ENCODE measurements around the gene TOP3A. TPM values are rescaled to one million over a fixed set of nuclear protein-coding genes. Genes with fewer than 3 reads are reported as not detected.
"Not testable (repeated sequence)": the region's sequence is repeated elsewhere in the genome, so short reads cannot be mapped to it uniquely, and the experiment has no call there.

The TOP3A gene, protein sequence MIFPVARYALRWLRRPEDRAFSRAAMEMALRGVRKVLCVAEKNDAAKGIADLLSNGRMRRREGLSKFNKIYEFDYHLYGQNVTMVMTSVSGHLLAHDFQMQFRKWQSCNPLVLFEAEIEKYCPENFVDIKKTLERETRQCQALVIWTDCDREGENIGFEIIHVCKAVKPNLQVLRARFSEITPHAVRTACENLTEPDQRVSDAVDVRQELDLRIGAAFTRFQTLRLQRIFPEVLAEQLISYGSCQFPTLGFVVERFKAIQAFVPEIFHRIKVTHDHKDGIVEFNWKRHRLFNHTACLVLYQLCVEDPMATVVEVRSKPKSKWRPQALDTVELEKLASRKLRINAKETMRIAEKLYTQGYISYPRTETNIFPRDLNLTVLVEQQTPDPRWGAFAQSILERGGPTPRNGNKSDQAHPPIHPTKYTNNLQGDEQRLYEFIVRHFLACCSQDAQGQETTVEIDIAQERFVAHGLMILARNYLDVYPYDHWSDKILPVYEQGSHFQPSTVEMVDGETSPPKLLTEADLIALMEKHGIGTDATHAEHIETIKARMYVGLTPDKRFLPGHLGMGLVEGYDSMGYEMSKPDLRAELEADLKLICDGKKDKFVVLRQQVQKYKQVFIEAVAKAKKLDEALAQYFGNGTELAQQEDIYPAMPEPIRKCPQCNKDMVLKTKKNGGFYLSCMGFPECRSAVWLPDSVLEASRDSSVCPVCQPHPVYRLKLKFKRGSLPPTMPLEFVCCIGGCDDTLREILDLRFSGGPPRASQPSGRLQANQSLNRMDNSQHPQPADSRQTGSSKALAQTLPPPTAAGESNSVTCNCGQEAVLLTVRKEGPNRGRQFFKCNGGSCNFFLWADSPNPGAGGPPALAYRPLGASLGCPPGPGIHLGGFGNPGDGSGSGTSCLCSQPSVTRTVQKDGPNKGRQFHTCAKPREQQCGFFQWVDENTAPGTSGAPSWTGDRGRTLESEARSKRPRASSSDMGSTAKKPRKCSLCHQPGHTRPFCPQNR
- polyA plus RNA-seq (ENCODE audit: insufficient read length in 3 of 3) = 10 to 100 TPM; 42.9 to 58.2 (median 53.7) TPM
- long read RNA-seq, donor 1, full-length matches to known transcripts = 1 of 1 reads
- long read RNA-seq, donor 1, partial matches to known transcripts = 0 of 1 reads
- long read RNA-seq, donor 1, other reads (novel, unspliced or antisense) = 0 of 1 reads
- long read RNA-seq, donor 2, full-length matches to known transcripts = 3 of 3 reads
- long read RNA-seq, donor 2, partial matches to known transcripts = 0 of 3 reads
- long read RNA-seq, donor 2, other reads (novel, unspliced or antisense) = 0 of 3 reads
- long read RNA-seq, donor 3, partial matches to known transcripts = 0 of 1 reads
- long read RNA-seq, donor 3, other reads (novel, unspliced or antisense) = 0 of 1 reads
- long read RNA-seq, donor 4, full-length matches to known transcripts = 2 of 2 reads
- long read RNA-seq, donor 4, partial matches to known transcripts = 0 of 2 reads
- long read RNA-seq, donor 4, other reads (novel, unspliced or antisense) = 0 of 2 reads
- long read RNA-seq, donor 5 = 0 reads
- long read RNA-seq, donor 6, full-length matches to known transcripts = 4 of 4 reads
- long read RNA-seq, donor 6, partial matches to known transcripts = 0 of 4 reads
- long read RNA-seq, donor 6, other reads (novel, unspliced or antisense) = 0 of 4 reads
- long read RNA-seq, donor 7, partial matches to known transcripts = 0 of 1 reads
- long read RNA-seq, donor 7, other reads (novel, unspliced or antisense) = 0 of 1 reads
- long read RNA-seq, donor 8, partial matches to known transcripts = 0 of 1 reads
- long read RNA-seq, donor 8, other reads (novel, unspliced or antisense) = 0 of 1 reads
- long read RNA-seq, donor 9, full-length matches to known transcripts = 1 of 1 reads
- long read RNA-seq, donor 9, partial matches to known transcripts = 0 of 1 reads
- long read RNA-seq, donor 9, other reads (novel, unspliced or antisense) = 0 of 1 reads
- long read RNA-seq, donor 10, partial matches to known transcripts = 5 of 8 reads
- long read RNA-seq, donor 10, other reads (novel, unspliced or antisense) = 0 of 8 reads
- long read RNA-seq, donor 11, partial matches to known transcripts = 0 of 1 reads
- long read RNA-seq, donor 11, other reads (novel, unspliced or antisense) = 0 of 1 reads
- long read RNA-seq, donor 12, partial matches to known transcripts = 7 of 8 reads
- long read RNA-seq, donor 12, other reads (novel, unspliced or antisense) = 0 of 8 reads
- long read RNA-seq, donor 13, partial matches to known transcripts = 0 of 3 reads
- long read RNA-seq, donor 13, other reads (novel, unspliced or antisense) = 0 of 3 reads
- long read RNA-seq, donor 14 = 0 reads
- long read RNA-seq, donor 15 = 0 reads
- long read RNA-seq, donor 16, full-length matches to known transcripts = 1 of 1 reads
- long read RNA-seq, donor 16, partial matches to known transcripts = 0 of 1 reads
- long read RNA-seq, donor 16, other reads (novel, unspliced or antisense) = 0 of 1 reads

DNA sequence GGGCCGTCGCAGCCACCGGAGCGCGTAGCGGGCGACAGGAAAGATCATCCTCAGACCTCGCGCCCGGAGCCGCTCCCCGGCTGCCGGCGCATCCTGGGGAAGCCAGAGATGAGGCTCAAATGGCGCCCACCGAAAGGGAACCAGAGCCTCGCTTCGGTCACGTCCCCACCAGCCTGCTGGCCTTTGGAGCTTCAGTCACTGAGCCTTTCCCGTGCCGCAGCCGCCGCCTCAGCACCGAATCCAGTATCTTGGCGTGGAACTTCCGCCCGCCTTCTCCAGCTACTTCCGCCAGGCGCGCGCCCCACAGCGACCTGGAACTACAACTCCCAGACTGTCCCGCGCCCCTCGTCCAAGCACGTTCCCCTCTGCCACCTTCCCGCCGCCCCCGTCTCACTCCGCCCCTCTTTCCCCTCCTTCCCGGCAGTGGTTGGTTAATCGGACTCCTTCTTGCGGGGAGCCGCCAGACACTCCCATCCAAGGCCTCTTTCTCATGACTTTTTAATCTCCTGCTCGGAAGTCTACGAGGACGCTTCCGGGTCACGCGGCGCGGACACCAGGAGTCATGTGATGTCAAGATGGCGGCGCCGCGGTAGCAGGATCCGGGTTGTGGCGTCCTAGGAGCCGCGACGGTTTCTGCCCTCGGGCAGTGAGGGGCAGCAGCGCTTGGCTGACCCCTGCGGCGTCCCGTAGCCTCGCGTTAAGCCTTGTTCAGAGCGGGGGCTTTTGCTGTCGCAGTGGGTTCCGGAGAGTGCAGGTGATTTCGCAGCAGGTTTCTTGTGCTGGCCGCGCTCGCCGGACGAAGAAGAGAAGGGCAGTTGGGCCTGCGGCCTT, at the start of gene TOP3A, which contains the start of gene SMCR8:
Gene TOP3A (minus strand): TSS at position 264 of the 831 bp plus-strand sequence. CDS start 216 bp downstream, at position 48.
Gene SMCR8 (plus strand): TSS at position 563 of the 831 bp plus-strand sequence. CDS start 497 bp downstream, outside the sequence.
- DNase-seq = peak; percentile 98

DNA sequence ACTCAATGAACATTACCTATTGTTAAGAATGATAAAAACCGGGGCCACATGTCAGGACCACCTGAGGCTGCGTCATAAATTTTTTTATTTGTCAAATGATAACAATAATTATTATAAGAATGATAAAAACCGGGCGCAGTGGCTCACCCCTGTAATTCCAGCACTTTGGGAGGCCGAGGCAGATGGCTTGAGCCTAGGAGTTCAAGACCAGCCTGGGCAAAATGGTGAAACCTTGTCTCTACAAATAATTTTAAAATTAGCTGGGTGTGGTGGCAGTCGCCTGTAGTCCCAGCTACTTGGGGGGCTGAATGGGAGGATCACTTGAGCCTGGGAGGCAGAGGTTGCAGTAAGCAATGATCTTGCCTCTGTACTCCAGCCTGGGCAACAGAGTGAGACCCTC, 49.4 kb upstream of the TOP3A start:
- DNase-seq = no peak

DNA sequence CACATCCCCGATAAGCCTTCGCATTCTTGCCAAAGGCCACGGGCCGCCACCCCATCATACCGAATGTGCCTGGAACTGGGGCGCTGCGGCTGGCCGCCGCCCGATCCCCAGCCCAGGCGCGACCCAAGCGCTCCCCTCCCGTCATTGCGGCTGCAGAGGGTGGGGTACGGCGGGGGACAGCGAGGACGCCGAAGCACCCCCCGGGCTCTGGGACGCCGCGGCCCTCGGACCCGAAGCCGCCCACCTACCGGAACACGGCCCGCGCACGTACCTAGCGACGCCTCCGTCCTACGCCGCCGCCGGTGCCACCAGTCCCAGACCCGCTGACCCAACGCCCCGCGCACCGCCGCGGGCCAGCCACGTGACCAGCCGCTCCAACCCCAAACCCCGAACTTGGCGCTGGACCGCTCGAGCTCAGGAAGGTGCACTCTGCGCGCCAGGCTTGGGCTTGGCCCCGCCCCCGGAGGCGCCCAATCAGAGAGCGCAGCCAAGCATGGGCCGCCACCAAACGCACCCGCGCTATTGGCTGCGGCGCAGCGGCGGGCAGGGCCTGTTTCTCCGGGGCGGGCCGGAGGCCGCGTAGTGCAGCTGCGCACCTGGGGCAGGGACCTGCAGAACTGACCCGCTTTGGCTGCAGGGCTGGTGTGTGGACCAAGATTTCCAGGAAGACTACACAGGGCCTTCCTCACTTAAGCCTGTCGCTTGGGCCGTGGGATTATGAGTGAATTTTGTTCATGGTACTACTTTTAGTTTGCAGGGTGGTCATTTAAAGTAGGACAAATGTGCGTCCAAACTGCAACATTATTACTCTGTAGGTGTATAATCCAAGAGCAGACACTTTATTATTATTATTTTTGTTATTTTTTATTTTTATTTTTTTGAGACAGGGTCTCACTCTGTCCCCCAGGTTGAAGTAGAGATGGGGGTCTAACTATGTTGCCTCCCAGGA, 48.6 kb upstream of the TOP3A start, which contains the start of gene SHMT1:
Gene SHMT1 (minus strand): TSS at position 450 of the 949 bp plus-strand sequence. CDS start 7,569 bp downstream, outside the sequence.
- peak; percentile 91 for DNase-seq

DNA sequence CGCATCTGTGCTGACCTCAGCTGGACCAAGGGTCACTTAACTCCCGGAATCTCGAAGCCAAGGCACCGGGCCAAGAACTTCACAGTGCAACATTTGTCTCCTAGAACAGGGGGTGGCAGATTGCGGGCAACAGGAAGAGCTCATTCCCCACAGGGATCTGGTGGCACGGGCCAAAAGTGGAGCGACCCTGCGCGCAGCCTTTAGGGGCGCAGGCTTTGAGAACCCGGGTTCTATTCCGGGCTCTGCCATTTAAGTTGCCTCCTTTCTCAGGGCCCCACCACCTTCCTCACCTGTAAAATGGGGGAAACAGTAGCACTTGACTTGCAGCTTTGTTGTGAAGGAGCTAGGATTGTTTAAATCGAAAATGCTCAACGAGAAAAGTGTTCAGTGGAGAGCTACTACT, 47.9 kb upstream of the TOP3A start:
- DNase-seq = peak; percentile 76

DNA sequence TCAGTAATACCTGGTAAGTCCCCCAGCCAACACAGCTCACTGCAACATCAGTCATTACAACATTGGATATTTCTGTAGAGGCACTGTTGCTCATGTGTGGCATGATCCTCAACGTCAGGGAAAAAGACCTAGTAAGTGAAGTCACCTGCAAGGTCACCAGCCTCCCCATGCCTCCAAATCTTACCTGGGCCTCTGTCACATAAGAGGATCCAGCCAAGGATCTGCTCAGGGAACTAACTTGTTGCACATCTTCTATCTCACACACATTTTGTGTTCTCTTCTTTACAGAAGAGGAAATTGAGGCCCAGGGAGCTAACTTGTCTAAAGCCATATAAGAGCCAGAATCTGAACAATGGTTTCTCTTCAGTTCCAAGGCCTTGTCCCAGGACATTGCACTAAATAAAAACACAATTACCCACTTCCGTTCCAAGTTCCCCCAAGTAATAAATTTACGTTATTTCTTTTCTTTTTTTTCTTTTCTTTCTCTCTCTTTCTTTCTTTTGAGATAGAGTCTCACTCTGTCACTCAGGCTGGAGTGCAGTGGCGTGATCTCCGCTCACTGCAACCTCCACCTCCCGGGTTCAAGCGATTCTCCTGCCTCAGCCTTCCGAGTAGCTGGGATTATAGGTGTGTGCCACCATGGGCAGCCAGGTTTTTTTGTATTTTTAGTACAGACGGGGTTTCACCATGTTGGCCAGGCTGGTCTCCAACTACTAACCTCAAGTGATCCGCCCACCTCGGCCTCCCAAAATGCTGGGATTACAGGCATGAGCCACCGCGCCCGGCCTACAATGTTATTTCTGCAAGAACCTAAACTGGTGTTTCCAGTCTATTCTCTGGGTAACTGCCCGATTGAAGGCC, 47.3 kb upstream of the TOP3A start:
- DNase-seq = no peak

DNA sequence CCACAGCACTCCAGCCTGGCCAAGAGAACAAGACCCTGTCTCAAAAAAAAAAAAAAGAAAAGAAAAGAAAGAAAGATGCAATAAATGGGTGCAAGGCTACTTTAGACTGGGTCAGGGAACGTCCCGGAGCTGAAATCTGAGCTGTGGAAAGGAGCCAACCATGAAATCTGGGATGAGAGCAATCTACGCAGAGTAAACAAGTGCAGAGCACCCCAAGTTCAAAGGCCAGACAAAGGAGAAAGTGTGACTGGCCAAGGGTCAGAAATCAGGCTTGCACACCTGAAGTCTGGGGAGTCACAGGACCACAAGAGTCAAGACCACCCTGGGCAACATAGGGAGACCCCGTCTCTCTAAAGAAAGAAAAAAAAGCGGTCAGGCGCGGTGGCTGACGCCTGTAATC, 45.7 kb upstream of the TOP3A start:
- DNase-seq = no peak

DNA sequence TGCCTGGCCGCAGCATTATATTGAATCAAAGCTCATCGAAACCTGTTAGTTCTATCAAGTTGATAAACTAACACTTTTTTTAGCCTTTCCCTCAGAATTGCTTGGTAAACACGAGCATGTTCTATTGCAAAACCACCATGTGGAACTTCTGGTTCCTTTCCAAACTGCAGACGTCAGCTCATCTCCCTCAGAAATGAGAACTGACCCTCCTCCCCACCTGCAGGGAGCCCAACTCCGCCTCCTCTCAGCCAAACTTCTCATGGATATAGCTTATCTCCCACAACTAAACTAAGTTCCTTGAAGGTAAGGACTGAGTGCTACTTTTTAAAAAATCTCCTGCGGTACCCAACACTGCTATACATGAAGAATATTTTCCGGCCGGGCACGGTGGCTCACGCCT, 41.8 kb upstream of the TOP3A start:
- DNase-seq = no peak

DNA sequence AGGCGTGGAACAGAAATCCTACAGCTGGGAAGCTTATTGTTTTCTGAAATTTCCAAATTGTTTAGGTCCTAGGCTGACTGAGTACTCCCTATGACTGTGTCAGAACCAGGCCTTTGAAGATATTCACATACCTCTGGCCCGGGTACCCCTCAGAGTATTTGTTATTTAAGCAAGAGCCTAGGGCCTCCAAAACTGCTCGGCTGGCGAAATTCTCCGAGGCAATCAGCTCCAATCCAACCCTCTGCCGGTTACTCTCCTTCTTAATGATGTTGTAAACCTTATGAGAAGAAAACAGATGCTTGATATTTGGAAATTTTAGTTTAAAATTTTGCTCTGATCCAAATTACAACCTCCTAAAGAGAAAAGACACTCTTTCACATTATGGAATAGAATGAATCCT, 38.7 kb upstream of the TOP3A start:
- DNase-seq = no peak

DNA sequence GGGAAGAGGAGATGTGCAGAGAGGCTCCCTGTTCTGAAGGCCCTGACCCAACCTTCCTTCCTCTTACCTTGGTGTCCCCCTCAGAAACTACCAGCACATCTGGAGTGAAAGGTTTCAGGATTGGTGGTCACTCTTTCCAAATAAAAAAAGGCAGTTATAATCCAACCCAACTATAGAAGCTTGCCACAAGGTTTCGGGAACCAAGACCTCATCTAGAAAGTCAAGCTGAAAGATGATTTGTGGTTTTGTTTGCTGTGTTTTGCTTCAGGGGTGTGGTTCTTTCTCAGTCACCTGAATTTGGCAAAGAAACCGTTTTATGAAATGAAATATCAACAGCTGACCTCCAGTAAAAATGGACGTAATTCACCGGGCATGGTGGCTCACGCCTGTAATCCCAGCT, 29.2 kb upstream of the TOP3A start:
- DNase-seq = no peak

DNA sequence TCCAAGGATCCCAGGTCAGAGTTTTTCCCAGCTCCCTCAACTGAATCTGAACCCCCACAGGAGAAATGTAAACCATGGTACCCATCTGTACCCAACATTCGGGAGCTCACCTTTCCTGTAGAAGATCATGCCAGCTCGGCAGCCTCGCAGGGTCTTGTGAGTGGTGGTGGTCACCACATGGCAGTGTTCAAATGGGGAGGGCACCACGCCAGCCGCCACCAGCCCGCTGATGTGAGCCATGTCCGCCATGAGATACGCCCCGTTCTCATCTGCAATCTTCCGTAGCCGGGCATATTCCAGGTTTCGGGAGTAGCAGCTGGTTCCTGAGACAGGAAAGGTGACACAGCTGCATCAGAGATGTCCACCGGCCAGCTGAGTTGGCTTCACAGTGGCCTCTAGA, 25.1 kb upstream of the TOP3A start:
- DNase-seq = no peak

DNA sequence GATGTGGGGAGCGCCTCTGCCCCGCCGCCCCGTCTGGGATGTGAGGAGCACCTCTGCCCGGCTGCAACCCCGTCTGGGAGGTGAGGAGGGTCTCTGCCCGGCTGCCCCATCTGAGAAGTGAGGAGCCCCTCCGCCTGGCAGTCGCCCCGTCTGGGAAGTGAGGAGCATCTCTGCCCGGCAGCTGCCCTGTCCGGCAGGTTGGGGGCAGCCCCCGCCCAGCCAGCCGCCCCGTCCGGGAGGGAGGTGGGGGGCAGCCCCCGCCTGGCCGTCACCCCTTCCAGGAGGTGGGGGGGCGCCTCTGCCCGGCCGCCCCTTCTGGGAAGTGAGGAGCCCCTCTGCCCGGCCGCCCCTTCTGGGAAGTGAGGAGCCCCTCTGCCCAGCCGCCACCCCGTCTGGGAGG, 23.4 kb upstream of the TOP3A start:
- DNase-seq = not testable (repeated sequence)

DNA sequence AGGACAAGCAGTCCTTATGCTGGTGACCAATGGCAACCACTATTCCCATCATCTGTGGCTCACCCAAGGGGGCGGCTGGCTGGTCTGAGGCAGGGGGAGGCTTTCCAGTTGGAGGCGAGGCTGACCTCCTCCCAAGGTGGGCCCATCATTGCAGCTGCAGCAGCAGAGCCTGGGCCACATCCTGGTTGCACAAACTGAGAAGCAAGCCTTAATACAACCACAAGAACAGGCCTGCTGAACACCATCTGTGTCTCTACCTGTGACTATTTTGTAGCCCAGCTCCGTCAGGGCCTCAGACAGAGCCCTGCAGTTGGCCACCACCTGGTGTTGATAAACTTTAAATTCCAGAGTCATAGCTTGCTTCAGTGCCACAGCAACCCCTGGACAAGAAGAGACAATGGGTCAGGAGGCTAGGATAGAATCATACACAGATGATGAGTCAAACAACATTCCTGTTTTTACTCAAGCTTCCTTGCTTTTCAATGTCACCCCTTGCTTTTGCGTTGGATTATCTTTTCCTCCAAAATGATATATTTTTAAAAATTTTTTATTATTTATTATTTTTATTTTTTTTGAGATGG, 18.2 kb upstream of the TOP3A start:
- no peak for DNase-seq

DNA sequence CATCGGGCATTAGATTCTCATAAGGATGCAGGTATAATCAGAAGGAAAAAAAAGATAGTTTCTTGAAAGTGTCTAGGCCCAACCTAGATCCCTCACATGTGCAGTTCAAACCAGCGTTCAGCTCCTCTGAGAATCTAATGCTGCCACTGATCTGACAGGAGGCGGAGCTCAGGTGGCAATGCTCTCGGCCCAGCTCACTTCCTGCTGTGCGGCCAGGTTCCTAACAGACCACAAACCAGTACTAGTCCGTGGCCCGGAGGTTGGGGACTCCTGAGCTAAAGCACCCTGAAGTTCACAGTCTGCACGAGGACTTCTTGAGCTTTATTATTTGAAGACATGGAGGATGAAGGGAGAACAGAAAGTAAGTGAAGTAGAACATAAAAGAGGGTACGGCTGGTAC, 17.1 kb upstream of the TOP3A start:
- DNase-seq = no peak

DNA sequence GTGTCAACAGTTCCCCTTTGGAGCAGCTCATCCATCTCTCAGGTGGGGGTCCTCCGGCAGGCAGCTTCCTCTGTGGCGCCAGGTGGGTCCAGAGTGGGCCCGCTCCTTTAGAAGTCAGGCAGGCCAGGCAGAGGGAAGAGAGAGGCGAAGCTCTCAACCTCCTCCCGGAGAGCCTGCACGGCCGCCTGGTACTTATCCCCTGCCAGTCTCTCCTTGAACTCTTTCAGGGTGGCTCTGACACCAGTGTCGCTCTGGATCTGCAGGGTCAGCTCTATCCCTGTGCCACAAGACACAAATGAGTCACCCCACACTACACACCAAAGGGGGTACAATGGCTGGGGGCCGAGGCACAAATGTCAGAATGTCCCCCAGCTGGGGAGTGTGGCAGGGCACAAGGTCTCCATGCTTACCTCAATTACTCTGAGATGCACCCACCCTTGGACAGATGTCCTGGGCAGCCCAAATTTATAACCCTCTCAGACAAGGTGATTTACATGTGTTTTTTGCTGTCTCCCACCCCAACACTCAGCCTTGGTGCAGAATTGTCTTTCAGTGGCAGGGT, 13.9 kb upstream of the TOP3A start:
- DNase-seq = no peak

DNA sequence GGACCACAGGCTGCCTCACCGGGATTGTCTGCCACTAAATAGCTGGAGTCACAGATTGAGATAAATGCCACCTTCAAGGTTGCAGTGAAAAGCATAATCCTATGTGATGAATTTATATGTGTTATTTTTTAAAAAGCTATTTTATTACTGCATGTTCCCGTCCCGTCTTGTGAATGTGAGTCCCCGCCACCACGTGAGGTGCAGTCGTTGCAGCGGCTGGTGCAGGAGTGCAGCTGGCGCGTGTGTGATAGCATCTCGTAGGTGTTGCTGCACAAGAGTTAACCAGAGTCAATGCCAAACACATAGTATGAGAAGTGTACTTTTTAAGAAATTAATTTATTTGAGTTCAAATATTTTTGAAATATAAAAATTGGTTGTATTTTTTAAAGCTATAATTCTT, 12.8 kb upstream of the TOP3A start:
- no peak for DNase-seq
